Measurements from ENCODE around the gene RIT2.
A peak's percentile ranks its signal among the peaks of the same experiment; 100 is the strongest.
"Not testable (repeated sequence)": the region's sequence is repeated elsewhere in the genome, so short reads cannot be mapped to it uniquely, and the experiment has no call there.

RIT2 gene

DNA sequence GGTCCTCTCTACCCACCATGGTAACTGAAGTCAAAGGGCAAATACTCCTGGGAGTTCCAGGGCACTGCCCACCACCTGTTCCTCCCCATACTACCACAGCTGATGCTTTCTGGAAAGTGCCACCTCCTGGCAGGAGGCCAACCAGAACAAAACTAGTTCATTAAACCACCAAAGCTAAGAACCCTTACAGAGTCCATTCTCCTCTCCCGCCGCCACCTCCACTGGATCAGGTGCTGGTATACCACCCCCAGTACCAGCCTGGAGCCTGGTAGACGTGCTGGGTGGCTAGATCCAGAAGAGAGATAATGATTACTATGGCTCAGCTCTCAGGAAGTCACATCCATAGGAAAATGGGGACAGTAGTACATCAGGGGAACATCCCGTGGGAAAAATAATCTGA is 300.9 kb downstream of the RIT2 start:
- no peaks in the 10 kb centered on the region for H3K4me1 Mint-ChIP-seq
- no peaks in the 10 kb centered on the region for H3K36me3 Mint-ChIP-seq
- no peak overlapping the region for H3K27ac Mint-ChIP-seq
- no peak overlapping the region for H3K4me3 Mint-ChIP-seq
- H3K9me3 Mint-ChIP-seq = no peaks in the 10 kb centered on the region
- H3K27me3 Mint-ChIP-seq = no peaks in the 10 kb centered on the region

DNA sequence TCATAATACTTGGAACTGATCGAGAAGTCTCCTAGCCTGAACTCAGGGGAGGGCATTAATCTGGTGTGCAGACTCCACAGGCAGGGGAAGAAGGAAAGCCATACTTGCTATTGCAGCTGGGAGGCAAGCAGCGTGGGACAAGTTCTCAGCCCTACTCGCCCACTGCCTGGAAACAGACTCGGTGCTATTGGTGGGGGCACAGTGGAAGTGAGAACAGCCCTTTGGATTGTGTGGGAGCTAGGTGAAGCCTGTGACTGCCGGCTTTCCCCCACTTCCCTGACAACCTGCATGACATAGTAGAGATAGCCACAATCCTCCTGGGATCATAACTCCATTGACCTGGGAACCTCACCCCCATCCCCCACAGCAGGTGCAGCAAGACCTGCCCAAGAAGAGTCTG is 301.3 kb downstream of the RIT2 start:
- Mint-ChIP-seq H3K27ac (no peak overlapping the region), H3K9me3 (no peaks in the 10 kb centered on the region), H3K4me3 (no peak overlapping the region), H3K27me3 (no peaks in the 10 kb centered on the region), H3K36me3 (no peaks in the 10 kb centered on the region), H3K4me1 (no peaks in the 10 kb centered on the region)

DNA sequence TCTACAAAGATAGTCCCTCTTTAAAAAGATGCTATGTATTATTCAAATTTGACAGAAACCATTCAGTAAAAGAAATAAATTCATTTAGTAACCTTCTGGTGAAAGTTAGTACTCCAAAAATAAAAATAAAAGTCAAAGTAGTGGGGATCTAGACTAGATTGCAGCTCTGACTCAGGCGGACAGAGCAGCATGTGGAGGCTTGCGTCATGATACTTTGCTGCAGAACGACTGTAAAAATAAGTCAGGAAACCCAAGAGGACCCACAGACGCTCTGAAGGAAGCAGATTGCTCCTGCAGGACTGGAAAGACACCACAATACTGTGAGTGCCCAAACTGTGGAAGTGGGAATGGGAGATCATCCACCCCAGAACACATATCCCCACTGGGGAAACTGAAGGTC is 301.9 kb downstream of the RIT2 start:
- Mint-ChIP-seq H3K27me3 (no peaks in the 10 kb centered on the region), H3K4me1 (no peaks in the 10 kb centered on the region), H3K27ac (no peak overlapping the region), H3K4me3 (no peak overlapping the region), H3K36me3 (no peaks in the 10 kb centered on the region), H3K9me3 (no peaks in the 10 kb centered on the region)

DNA sequence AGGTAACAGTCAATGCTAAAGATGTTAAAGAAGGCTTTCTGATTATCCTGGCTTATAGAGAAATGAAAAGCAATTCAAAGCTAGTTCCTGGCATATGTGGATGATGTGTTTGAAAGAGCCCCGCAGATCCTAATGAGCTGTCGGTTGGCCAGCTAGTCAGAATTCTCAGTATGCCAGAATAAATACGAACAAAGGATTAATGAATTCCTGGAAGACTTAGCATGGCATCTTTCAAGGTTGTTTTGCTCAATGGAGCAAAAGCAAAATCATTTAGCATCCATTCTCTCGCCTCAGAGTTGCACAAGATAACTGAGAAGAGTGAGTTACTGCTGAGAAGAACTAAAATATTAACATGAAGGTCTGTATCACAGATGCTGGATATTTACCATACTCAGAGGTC is 307.6 kb downstream of the RIT2 start:
- Mint-ChIP-seq H3K27me3 (no peaks in the 10 kb centered on the region), H3K9me3 (no peaks in the 10 kb centered on the region), H3K27ac (no peak overlapping the region), H3K36me3 (no peaks in the 10 kb centered on the region), H3K4me3 (no peak overlapping the region), H3K4me1 (no peaks in the 10 kb centered on the region)

DNA sequence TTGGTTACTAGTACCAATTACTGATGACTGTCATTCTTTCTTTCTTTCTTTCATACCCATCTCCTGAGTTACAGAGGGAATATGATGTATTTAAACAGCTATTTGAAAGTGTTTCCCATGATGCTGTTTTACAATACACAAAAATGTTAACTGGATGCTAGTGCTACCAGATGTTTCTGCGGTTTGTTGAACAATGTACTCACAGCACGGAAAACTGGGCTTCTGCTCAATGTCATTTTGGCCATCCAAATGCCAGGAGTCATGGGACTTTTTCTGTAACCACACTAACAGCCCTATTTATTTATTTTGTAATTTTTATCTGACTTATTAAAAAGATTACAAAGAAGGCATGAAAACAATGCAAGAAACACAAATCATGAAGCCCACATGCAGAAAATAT is 313.8 kb downstream of the RIT2 start:
- Mint-ChIP-seq H3K9me3 (no peaks in the 10 kb centered on the region), H3K36me3 (no peaks in the 10 kb centered on the region), H3K4me3 (no peak overlapping the region), H3K4me1 (no peaks in the 10 kb centered on the region), H3K27ac (no peak overlapping the region), H3K27me3 (no peaks in the 10 kb centered on the region)

DNA sequence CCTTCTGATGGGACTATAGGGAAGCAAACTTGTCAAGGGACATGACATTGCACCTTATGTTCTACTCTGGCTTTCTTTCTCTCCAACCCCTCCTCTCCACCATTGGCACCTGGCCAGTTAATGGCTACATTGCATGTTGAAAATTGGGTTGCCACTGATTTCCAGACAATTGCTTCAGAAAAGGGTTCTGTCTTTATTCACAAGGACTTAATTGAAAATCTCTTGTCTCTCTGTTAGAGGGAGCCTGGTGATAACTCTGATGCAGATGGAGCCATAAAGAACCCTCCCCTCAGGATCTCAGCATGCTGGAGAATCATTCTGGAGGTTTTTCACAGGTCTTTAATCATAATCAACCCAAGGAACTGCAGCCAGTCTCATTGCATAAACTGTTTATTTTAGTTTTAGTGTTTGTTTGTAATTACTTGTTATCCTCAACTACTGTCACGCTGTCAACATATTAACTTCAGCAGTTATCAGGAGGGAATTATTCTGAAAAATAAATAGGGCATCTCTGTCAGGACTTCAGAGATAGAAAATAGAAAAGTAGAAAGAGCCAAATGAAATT is 316.8 kb downstream of the RIT2 start:
- Mint-ChIP-seq H3K9me3 (no peaks in the 10 kb centered on the region), H3K4me3 (no peak overlapping the region), H3K4me1 (no peaks in the 10 kb centered on the region), H3K27me3 (no peaks in the 10 kb centered on the region), H3K36me3 (no peaks in the 10 kb centered on the region), H3K27ac (no peak overlapping the region)

DNA sequence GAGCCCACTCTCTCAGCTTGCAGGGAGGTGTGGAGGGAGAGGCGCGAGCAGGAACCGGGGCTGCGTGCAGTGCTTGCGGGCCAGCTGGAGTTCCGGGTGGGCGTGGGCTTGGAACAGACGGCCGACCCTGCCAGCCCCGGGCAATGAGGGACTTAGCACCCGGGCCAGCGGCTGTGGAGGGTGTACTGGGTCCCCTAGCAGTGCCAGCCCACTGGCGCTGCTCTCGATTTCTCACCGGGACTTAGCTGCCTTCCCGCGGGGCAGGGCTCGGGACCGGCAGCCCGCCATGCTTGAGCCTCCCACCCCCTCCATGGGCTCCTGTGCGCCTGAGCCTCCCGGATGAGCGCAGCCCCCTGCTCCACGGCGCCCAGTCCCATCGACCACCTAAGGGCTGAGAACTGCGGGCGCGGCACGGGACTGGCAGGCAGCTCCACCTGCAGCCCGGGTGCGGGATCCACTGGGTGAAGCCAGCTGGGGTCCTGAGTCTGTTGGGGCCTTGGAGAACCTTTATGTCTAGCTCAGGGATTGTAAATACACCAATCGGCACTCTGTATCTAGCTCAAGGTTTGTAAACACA is 320.2 kb downstream of the RIT2 start:
- H3K27me3 Mint-ChIP-seq, H3K36me3 Mint-ChIP-seq, H3K9me3 Mint-ChIP-seq, H3K27ac Mint-ChIP-seq, H3K4me1 Mint-ChIP-seq, H3K4me3 Mint-ChIP-seq: not testable (repeated sequence)

DNA sequence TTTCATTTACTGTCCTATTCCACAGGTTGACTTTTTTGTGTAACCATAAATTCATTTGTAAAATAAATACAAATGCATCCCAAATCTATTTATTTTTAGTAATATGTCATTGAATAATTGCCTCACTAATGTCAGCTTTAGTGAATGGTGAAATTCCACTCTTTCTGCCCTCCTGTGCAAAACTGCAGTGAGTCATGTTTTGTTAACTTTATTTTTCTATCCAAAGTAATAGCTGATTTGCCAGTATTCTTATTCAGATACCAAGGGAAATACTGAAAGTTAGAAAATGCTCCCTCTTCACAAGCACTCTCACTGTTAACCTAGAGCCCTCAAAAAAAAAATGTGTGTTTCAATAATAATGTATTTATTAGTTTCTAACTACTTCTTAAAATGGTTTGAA is 322.8 kb downstream of the RIT2 start:
- no peak overlapping the region for H3K4me3 Mint-ChIP-seq
- H3K4me1 Mint-ChIP-seq = no peaks in the 10 kb centered on the region
- no peak overlapping the region for H3K27ac Mint-ChIP-seq

DNA sequence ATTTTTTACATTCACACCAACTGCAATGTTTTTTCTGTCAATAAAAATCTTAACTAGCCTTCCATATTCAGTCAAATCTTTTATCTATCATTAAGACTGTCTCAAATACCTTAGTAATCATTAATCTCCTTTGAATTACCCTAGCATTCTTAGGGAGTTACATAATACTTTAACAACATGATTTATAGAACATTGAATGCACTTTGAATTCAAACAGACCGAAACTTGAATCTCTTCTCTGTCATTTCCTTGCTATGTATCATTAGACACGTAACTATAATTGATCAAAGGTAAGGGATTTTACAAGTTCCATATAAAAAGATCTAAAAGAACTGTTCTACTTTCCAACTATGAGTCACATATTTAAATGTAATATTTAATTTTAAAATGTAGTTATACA is 330.9 kb downstream of the RIT2 start:
- Mint-ChIP-seq H3K27ac (no peak overlapping the region), H3K36me3 (no peaks in the 10 kb centered on the region), H3K4me1 (no peaks in the 10 kb centered on the region), H3K9me3 (peaks cover under 1% of the 10 kb centered on the region), H3K4me3 (no peak overlapping the region), H3K27me3 (no peaks in the 10 kb centered on the region)

More for the DNA sequence above, 322.8 kb downstream of the RIT2 start:
- no peaks in the 10 kb centered on the region for H3K27me3 Mint-ChIP-seq
- H3K9me3 Mint-ChIP-seq = peaks cover 4% of the 10 kb centered on the region
- H3K36me3 Mint-ChIP-seq = no peaks in the 10 kb centered on the region

DNA sequence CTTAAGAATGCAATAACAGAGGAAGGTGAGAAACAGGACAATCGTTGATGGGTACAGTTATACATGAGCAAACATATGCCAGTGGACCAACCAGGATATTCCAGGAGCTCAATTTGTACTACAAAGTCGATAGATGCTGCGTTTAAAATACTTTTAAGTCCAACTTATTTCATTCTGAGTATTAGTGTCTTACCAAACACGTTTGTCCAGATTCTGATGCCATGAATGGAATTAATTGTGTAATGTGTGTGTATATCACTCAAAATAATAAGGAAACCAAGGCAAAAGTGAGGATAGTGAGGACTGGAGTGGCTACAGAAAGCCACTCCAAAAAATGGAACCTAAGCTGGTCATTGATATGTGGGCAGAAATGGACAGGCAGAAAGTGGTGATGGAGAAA is 332.6 kb downstream of the RIT2 start:
- Mint-ChIP-seq H3K27ac (peak overlapping the region; percentile 42), H3K27me3 (no peaks in the 10 kb centered on the region), H3K4me3 (no peak overlapping the region), H3K36me3 (no peaks in the 10 kb centered on the region), H3K9me3 (peaks cover 7% of the 10 kb centered on the region), H3K4me1 (no peaks in the 10 kb centered on the region)

DNA sequence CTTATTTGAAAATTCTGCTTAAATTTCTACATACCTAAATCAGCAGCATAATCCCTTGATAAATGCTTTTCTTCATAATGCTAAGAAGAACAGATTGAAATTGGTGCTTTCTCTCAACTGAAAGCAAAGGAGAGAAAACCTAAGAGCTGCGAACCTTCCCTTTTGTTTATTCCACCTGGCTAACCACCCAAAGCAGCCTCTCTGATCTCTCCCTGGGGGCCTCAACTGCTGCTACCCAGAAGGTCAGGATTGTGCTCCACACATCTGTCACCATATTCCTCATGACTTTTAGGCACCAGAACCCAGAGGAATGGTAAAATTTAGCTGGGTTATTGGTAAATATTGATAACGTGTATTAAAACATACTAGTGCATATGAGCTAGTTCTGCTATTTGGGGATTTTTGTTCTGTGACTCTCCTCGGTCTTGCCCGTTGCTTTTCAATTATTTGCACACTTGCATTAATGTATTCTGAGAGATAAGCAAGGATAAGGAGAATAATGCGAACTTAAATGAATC is 334.1 kb downstream of the RIT2 start:
- Mint-ChIP-seq H3K36me3 (no peaks in the 10 kb centered on the region), H3K4me1 (no peaks in the 10 kb centered on the region), H3K4me3 (no peak overlapping the region), H3K27ac (no peak overlapping the region), H3K9me3 (peaks cover 16% of the 10 kb centered on the region), H3K27me3 (no peaks in the 10 kb centered on the region)

DNA sequence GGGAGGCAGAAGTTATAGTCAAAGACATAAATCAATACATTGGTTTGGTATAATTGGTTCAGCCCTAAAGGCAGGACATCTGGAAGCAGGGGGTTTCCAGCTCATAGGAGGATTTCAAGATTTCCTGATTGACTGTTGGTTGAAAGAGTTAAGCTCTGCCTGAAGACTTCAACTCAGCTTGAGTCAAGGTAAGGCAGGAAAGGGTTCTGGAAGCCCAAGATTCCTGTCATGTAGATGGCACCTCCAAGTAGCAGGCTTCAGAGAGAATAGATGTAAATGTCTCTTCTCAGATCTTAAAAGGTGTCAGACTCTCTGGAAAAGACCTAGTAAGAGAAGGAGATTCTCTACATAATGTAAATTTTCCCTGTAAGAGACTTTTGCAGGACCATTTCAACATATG is 335.3 kb downstream of the RIT2 start:
- no peaks in the 10 kb centered on the region for H3K27me3 Mint-ChIP-seq
- H3K4me3 Mint-ChIP-seq = no peak overlapping the region
- no peak overlapping the region for H3K27ac Mint-ChIP-seq
- no peaks in the 10 kb centered on the region for H3K36me3 Mint-ChIP-seq
- peaks cover 16% of the 10 kb centered on the region for H3K9me3 Mint-ChIP-seq
- H3K4me1 Mint-ChIP-seq = no peaks in the 10 kb centered on the region

DNA sequence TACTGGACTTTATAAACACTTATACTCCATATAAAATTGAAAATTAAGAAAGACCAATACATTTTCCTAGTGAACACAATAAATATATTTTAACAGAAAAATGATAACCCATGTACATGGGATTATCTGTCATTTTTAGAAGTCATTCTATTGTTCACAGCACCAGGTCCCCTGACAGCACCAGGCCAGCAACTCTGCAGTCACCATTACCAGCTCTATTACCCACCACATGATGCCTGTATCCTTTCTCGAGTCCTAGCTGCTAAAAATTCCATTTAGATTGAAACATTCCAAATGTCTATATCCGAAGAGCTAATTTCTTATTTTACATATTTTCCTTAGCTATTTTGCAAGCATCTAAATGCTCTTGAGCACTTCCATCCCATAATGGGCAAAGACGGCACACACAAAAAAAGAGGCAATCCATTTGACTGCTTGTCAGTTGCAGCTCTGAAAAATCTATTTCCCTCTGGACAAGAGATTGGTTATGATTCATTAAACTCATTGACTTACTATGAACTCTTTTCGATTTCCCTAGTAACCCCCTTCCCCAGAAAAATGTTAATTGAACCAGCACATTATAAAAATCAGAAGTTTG is 336.9 kb downstream of the RIT2 start:
- peaks cover 16% of the 10 kb centered on the region for H3K9me3 Mint-ChIP-seq
- H3K4me1 Mint-ChIP-seq = no peaks in the 10 kb centered on the region
- no peaks in the 10 kb centered on the region for H3K36me3 Mint-ChIP-seq
- no peak overlapping the region for H3K4me3 Mint-ChIP-seq
- H3K27ac Mint-ChIP-seq = no peak overlapping the region
- H3K27me3 Mint-ChIP-seq = no peaks in the 10 kb centered on the region

DNA sequence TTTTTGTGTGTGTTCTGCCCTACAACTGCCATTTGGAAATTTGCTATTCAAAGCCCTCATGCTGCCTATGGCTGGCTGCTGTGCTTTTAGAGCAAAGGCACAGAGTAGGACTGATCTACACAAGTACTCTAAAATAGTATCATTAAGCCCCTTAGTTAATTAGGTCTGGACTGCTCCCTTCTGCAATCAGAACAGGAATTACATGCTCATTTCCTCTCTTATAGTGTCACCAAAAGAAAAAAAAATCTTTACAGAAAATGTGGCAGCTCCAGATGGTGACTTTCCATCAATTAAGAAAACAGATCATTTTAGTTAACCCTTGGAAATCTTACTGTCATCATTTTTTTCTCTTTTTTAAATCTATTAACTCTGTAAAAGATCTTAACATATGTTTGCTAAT is 337.5 kb downstream of the RIT2 start:
- Mint-ChIP-seq H3K36me3 (no peaks in the 10 kb centered on the region), H3K27me3 (no peaks in the 10 kb centered on the region), H3K4me1 (no peaks in the 10 kb centered on the region), H3K9me3 (peaks cover 16% of the 10 kb centered on the region), H3K27ac (no peak overlapping the region), H3K4me3 (no peak overlapping the region)

DNA sequence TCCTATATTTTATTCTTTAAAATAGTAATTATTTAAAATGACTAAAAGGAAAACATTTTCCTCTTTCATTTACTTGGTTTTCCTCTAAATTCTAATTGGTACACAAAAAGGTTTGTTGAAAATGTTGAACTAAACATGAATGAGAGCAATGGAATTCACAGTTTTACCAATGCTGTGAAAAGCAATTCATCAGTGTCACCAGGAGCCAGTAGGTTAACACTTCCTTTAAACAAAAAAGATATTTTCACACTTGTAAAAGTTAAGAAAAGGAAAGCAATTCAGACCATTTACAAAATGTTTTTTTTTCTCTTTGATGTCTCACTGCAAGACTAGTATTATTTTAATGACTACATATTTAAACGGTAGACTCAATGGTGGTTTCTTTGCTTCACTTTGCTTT is 341.6 kb downstream of the RIT2 start:
- no peaks in the 10 kb centered on the region for H3K27me3 Mint-ChIP-seq
- no peaks in the 10 kb centered on the region for H3K36me3 Mint-ChIP-seq
- H3K9me3 Mint-ChIP-seq = peaks cover 16% of the 10 kb centered on the region
- H3K4me3 Mint-ChIP-seq = no peak overlapping the region
- H3K4me1 Mint-ChIP-seq = no peaks in the 10 kb centered on the region
- no peak overlapping the region for H3K27ac Mint-ChIP-seq

DNA sequence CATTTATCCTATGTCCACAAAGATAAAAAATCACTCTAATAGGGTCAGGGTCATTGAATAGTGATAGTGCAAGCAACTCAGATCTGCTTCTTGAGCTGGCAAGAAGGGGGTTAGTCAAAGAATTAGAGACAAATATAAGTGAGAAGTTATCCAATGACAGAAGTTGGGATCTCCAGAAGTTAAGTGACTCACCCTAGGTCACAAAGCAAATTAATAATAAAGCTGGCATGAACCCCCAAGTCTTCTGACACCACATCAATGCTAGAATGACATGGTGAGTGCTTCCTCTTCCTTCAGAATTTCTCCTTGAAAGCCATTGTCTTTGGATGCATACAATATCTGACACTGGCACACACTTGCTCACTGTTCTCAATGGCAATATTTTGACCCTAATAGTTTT is 343.5 kb downstream of the RIT2 start:
- peaks cover 10% of the 10 kb centered on the region for H3K9me3 Mint-ChIP-seq
- H3K27ac Mint-ChIP-seq = no peak overlapping the region
- no peak overlapping the region for H3K4me3 Mint-ChIP-seq
- H3K36me3 Mint-ChIP-seq = no peaks in the 10 kb centered on the region
- H3K27me3 Mint-ChIP-seq = no peaks in the 10 kb centered on the region
- H3K4me1 Mint-ChIP-seq = no peaks in the 10 kb centered on the region

DNA sequence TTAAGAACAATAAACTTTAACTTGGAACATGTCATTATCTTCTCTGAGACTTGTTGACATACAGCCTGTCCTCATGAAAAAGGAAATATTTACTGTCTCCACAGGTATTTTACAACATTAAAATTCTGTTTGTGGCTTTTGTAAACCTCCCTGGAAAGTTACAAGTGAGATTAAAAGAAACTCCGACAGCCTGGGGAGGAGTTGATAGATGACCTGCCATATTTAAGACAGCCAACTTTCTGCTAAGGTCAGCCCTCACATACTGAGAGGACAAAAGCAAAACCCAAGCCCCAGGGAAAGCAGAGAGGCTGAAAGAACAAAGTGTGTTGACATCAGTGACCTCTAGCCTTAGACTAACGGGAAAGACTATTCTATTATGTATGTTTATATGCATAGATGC is 350.2 kb downstream of the RIT2 start:
- Mint-ChIP-seq H3K27me3 (no peaks in the 10 kb centered on the region), H3K4me1 (no peaks in the 10 kb centered on the region), H3K27ac (no peak overlapping the region), H3K4me3 (no peak overlapping the region), H3K36me3 (no peaks in the 10 kb centered on the region), H3K9me3 (peaks cover 8% of the 10 kb centered on the region)

Measured in activated naive CD4-positive, alpha-beta T cell treated with anti-CD3 and anti-CD28 coated beads, Interleukin-2, amount 50 U/mL, for 24 hours (primary cell).